ENCODE results near the gene CTAGE9. TPM values are rescaled to one million over a fixed set of nuclear protein-coding genes. Genes with fewer than 3 reads are reported as not detected.
A peak's percentile ranks its signal among the peaks of the same experiment; 100 is the strongest.

Gene CTAGE9
- total and polyA plus RNA-seq, 2 donors (not counting 1 experiment from before 2014, with no cell fraction given) = not detected

DNA sequence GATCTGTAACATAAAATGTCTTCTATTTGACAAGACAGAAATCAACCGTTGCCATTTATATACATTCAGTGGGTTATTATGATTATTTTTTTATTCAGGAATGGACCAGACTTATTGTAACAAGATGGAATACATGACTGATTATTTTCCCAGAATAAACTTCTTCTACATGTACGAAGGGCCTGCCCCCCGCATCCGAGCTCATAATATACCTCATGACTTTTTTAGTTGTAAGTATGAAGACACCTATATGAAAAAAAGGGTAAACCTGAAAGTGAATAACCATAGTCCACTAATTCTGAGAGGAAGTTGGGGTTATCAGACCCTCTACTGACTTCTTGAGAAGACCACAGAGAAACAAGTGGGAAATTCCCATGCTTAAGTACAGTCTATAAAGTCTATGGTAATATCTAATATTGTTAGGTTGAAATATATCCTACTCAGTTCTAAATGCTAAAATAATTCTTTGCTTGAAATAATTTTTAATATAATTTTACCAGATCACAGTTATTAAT lies 25.5 kb downstream of the CTAGE9 start:
- H3K27me3 Mint-ChIP-seq = no peaks in the 10 kb centered on the region
- no peak overlapping the region for H2AFZ ChIP-seq (ENCODE audit: insufficient read depth, low read depth, low read length, poor library complexity, severe bottlenecking)
- H3K9me3 ChIP-seq (ENCODE audit: control extremely low read depth in 1 of 3, control insufficient read depth in 2 of 3, insufficient read depth in 1 of 3, low read length in 2 of 3) = no peaks in the 10 kb centered on the region
- H3K9ac ChIP-seq (ENCODE audit: low read length) = no peak overlapping the region
- H4K20me1 ChIP-seq (ENCODE audit: control insufficient read depth, insufficient read depth, low read length, poor library complexity, severe bottlenecking) = no peaks in the 10 kb centered on the region
- H3K4me1 ChIP-seq (ENCODE audit: control insufficient read depth in 2 of 2, insufficient read depth in 2 of 2, low read length in 2 of 2) = peaks cover 60 to 70% of the 10 kb centered on the region in 2 donors
- TF ChIP-seq EZH2 (IDR thresholded peaks at IDR 0.05; ENCODE audit: borderline replicate concordance, insufficient read depth, low read depth, low read length, poor library complexity, severe bottlenecking) = no peak
- TF ChIP-seq, protein P1, sequence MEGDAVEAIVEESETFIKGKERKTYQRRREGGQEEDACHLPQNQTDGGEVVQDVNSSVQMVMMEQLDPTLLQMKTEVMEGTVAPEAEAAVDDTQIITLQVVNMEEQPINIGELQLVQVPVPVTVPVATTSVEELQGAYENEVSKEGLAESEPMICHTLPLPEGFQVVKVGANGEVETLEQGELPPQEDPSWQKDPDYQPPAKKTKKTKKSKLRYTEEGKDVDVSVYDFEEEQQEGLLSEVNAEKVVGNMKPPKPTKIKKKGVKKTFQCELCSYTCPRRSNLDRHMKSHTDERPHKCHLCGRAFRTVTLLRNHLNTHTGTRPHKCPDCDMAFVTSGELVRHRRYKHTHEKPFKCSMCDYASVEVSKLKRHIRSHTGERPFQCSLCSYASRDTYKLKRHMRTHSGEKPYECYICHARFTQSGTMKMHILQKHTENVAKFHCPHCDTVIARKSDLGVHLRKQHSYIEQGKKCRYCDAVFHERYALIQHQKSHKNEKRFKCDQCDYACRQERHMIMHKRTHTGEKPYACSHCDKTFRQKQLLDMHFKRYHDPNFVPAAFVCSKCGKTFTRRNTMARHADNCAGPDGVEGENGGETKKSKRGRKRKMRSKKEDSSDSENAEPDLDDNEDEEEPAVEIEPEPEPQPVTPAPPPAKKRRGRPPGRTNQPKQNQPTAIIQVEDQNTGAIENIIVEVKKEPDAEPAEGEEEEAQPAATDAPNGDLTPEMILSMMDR (IDR thresholded peaks at IDR 0.05) = no peak
- H3K27me3 ChIP-seq (replicated peaks in 1 of 4; ENCODE audit: control extremely low read depth in 1 of 4, control insufficient read depth in 3 of 4, insufficient read depth in 4 of 4, low read length in 3 of 4) = no peaks in the 10 kb centered on the region
- ATAC-seq (ENCODE audit: low read depth) (peak; percentile 57), DNase-seq (peak; percentile 67)
- no peaks in the 10 kb centered on the region for H3K9me3 Mint-ChIP-seq (ENCODE audit: insufficient read depth)
- H3K4me3 ChIP-seq (ENCODE audit: control extremely low read depth in 1 of 5, extremely low read depth in 1 of 5, insufficient read depth in 1 of 5, low read depth in 2 of 5, low read length in 4 of 5) = no peak overlapping the region
- peak overlapping the region; percentile 36 for H3K4me3 Mint-ChIP-seq
- ChIA-PET POLR2A (no interaction called here), CTCF (interaction anchor here (0.9 to 1.2 kb wide), 2 partner anchors 57 to 485 kb away, joined by 3 read pairs; no protein-coding TSS in a partner anchor)
- H3K27ac Mint-ChIP-seq = peak overlapping the region; percentile 4
- H3K79me2 ChIP-seq (ENCODE audit: control insufficient read depth, insufficient read depth, low read length) = no peaks in the 10 kb centered on the region
- no CpG with 5 or more reads among the region's 4 CpGs for WGBS (ENCODE audit: insufficient coverage)
- peak overlapping the region; percentile 36 for H3K4me2 ChIP-seq (replicated peaks; ENCODE audit: low read depth, low read length, poor library complexity, severe bottlenecking)
- peaks cover 61% of the 10 kb centered on the region for H3K4me1 Mint-ChIP-seq
- H3K27ac ChIP-seq (ENCODE audit: low read length in 2 of 2) = peak overlapping the region; percentile 1 to 51
- H3K36me3 ChIP-seq (replicated peaks in 1 of 2; ENCODE audit: control extremely low read depth in 1 of 2, control insufficient read depth in 1 of 2, extremely low read depth in 1 of 2, insufficient read depth in 2 of 2, low read length in 1 of 2) = no peaks in the 10 kb centered on the region
- intact Hi-C loops (cut with micrococcal nuclease) = no loop called here

GRCh38 chr6:131683479-131683878 lies 27.3 kb downstream of the CTAGE9 start:
- ChIA-PET CTCF (interaction anchor here (0.7 to 1.5 kb wide), 3 partner anchors 12 to 55 kb away, joined by 3 to 4 read pairs (median 4); partner anchors contain the start of gene MED23), POLR2A (interaction anchor here (0.7 kb wide), 1 partner anchor 24 kb away, joined by 7 read pairs; no protein-coding TSS in a partner anchor)
- H3K27me3 ChIP-seq (replicated peaks in 1 of 4; ENCODE audit: control extremely low read depth in 1 of 4, control insufficient read depth in 3 of 4, insufficient read depth in 4 of 4, low read length in 3 of 4) = no peaks in the 10 kb centered on the region
- no peak overlapping the region for H2AFZ ChIP-seq (ENCODE audit: insufficient read depth, low read depth, low read length, poor library complexity, severe bottlenecking)
- Mint-ChIP-seq H3K9me3 (ENCODE audit: insufficient read depth) (no peaks in the 10 kb centered on the region), H3K4me1 (peaks cover 51% of the 10 kb centered on the region), H3K27me3 (peaks cover 2% of the 10 kb centered on the region), H3K27ac (peak overlapping the region; percentile 44), H3K4me3 (peak overlapping the region; percentile 69)
- intact Hi-C loops (cut with micrococcal nuclease) = loop anchor here (2.0 kb wide), 1 partner anchor 55 kb away; the partner anchor contains the start of gene MED23
- peak overlapping the region; percentile 27 for H3K9ac ChIP-seq (ENCODE audit: low read length)
- peak overlapping the region; percentile 50 for H3K4me2 ChIP-seq (replicated peaks; ENCODE audit: low read depth, low read length, poor library complexity, severe bottlenecking)
- peak; percentile 75 for ATAC-seq (ENCODE audit: low read depth)
- H3K9me3 ChIP-seq (ENCODE audit: control extremely low read depth in 1 of 3, control insufficient read depth in 2 of 3, insufficient read depth in 1 of 3, low read length in 2 of 3) = no peaks in the 10 kb centered on the region
- peak overlapping the region in 1 of 2 donors; percentile 48 for H3K27ac ChIP-seq (ENCODE audit: low read length in 2 of 2)
- H3K4me3 ChIP-seq (ENCODE audit: control extremely low read depth in 1 of 5, extremely low read depth in 1 of 5, insufficient read depth in 1 of 5, low read depth in 2 of 5, low read length in 4 of 5) = peak overlapping the region in 1 of 5 experiments; percentile 29
- peaks cover 48 to 59% of the 10 kb centered on the region in 2 donors for H3K4me1 ChIP-seq (ENCODE audit: control insufficient read depth in 2 of 2, insufficient read depth in 2 of 2, low read length in 2 of 2)
- no peaks in the 10 kb centered on the region for H4K20me1 ChIP-seq (ENCODE audit: control insufficient read depth, insufficient read depth, low read length, poor library complexity, severe bottlenecking)
- DNase-seq = peak; percentile 78
- no CpG with 5 or more reads among the region's 6 CpGs for WGBS (ENCODE audit: insufficient coverage)
- no peaks in the 10 kb centered on the region for H3K36me3 ChIP-seq (replicated peaks in 1 of 2; ENCODE audit: control extremely low read depth in 1 of 2, control insufficient read depth in 1 of 2, extremely low read depth in 1 of 2, insufficient read depth in 2 of 2, low read length in 1 of 2)
- no peaks in the 10 kb centered on the region for H3K79me2 ChIP-seq (ENCODE audit: control insufficient read depth, insufficient read depth, low read length)
- TF ChIP-seq EZH2 (IDR thresholded peaks at IDR 0.05; ENCODE audit: borderline replicate concordance, insufficient read depth, low read depth, low read length, poor library complexity, severe bottlenecking) = no peak
- TF ChIP-seq, protein P1 (IDR thresholded peaks at IDR 0.05) = no peak
